ENCODE results near the gene ZNHIT2.

DNA sequence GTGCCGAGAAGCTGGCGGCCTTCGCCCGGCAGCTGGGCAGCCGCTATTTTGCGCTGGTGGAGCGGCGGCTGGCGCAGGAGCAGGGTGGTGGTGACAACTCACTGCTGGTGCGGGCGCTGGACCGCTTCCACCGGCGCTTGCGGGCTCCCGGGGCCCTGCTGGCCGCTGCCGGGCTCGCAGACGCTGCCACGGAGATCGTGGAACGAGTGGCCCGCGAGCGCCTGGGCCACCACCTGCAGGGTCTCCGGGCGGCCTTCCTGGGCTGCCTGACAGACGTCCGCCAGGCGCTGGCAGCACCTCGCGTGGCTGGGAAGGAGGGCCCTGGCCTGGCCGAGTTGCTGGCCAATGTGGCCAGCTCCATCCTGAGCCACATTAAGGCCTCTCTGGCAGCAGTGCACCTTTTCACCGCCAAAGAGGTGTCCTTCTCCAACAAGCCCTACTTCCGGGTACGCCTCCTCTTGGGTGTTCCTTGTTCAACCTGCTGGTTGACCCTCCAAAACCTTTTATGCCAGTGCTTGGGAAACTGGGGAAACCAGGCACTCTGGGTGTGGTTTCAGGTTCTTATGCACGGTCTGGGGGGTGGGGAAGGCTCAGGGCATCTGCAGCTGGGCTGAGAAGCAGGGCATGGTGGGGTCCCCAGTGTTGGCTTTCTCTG, 8.9 kb downstream of the ZNHIT2 start:
- TF ChIP-seq POLR2AphosphoS5 (IDR thresholded peaks at IDR 0.05; ENCODE audit: low read depth, low read length) (no peak), CTCF (IDR thresholded peaks at IDR 0.05) (no peak), SIN3A (IDR thresholded peaks at IDR 0.05; ENCODE audit: borderline replicate concordance, insufficient read depth, low read depth, low read length) (no peak)

Measured in Panc1 (cell line).